ENCODE data around the gene PPP2R5C. TPM values are rescaled to one million over a fixed set of nuclear protein-coding genes. Genes with fewer than 3 reads are reported as not detected.

The PPP2R5C gene
- polyA plus RNA-seq, 3 donors: 61.9 to 72.5 (median 64.0) TPM

- Histone ChIP-seq H3K9me3 (replicated peaks in 1 of 2; ENCODE audit: control insufficient read depth in 1 of 2, insufficient read depth in 1 of 2, low read length in 2 of 2) (no peaks in the 10 kb centered on the region), H3K4me1 (ENCODE audit: control insufficient read depth in 1 of 2, insufficient read depth in 2 of 2, low read length in 2 of 2) (no peaks in the 10 kb centered on the region), H3K79me2 (ENCODE audit: insufficient read depth, low read length) (peaks cover 100% of the 10 kb centered on the region), H3K36me3 (replicated peaks in 1 of 2; ENCODE audit: control insufficient read depth in 1 of 2, insufficient read depth in 2 of 2, low read length in 2 of 2) (peaks cover 15 to 74% of the 10 kb centered on the region in 2 donors), H2AFZ (ENCODE audit: insufficient read depth, low read depth, low read length, poor library complexity, severe bottlenecking) (no peak overlapping the region), H3K9ac (ENCODE audit: insufficient read depth, low read length, poor library complexity, severe bottlenecking) (no peak overlapping the region), H3K4me3 (replicated peaks in 1 of 3; ENCODE audit: low read depth in 2 of 3, low read length in 3 of 3) (no peak overlapping the region), H4K20me1 (ENCODE audit: insufficient read depth, low read length) (peaks cover 86% of the 10 kb centered on the region), H3K4me2 (replicated peaks; ENCODE audit: extremely low read depth, low read length, poor library complexity, severe bottlenecking) (no peak overlapping the region), H3K27me3 (ENCODE audit: control insufficient read depth in 2 of 2, insufficient read depth in 2 of 2, low read length in 2 of 2) (no peaks in the 10 kb centered on the region), H3K27ac (ENCODE audit: low read depth in 1 of 2, low read length in 2 of 2) (peak overlapping the region in 1 of 2 donors; percentile 48)
- peaks cover 50 to 56% of the 10 kb centered on the region in 2 donors for H3K36me3 Mint-ChIP-seq
- WGBS (ENCODE audit: insufficient coverage): 96% methylated on average over 11 of the region's 11 CpGs
- H3K4me3 Mint-ChIP-seq: no peak overlapping the region
- DNase-seq: no peak
- peak overlapping the region in 3 of 7 donors; percentile 7 to 54 (median 35) for H3K27ac Mint-ChIP-seq
- intact Hi-C loops (cut with micrococcal nuclease): loop anchor here in 1 of 2 donors (5.0 kb wide), 1 partner anchor 61 kb away; no protein-coding TSS in a partner anchor
- H3K4me1 Mint-ChIP-seq: peaks cover 4% of the 10 kb centered on the region
- H3K9me3 Mint-ChIP-seq: no peaks in the 10 kb centered on the region
- TF ChIP-seq CTCF (IDR thresholded peaks at IDR 0.05): no peak
- no peaks in the 10 kb centered on the region for H3K27me3 Mint-ChIP-seq (ENCODE audit: low read depth in 3 of 3)
Observed at GRCh38 chr14:101833045-101833444, 71.5 kb downstream of the PPP2R5C start.

GRCh38 chr14:101834397-101834796 lies 72.9 kb downstream of the PPP2R5C start:
- Histone ChIP-seq H3K9ac (ENCODE audit: insufficient read depth, low read length, poor library complexity, severe bottlenecking) (no peak overlapping the region), H3K27ac (ENCODE audit: low read depth in 1 of 2, low read length in 2 of 2) (peak overlapping the region in 1 of 2 donors; percentile 27), H3K27me3 (ENCODE audit: control insufficient read depth in 2 of 2, insufficient read depth in 2 of 2, low read length in 2 of 2) (no peaks in the 10 kb centered on the region), H3K4me1 (ENCODE audit: control insufficient read depth in 1 of 2, insufficient read depth in 2 of 2, low read length in 2 of 2) (no peaks in the 10 kb centered on the region), H3K9me3 (replicated peaks in 1 of 2; ENCODE audit: control insufficient read depth in 1 of 2, insufficient read depth in 1 of 2, low read length in 2 of 2) (no peaks in the 10 kb centered on the region), H3K79me2 (ENCODE audit: insufficient read depth, low read length) (peaks cover 99% of the 10 kb centered on the region), H2AFZ (ENCODE audit: insufficient read depth, low read depth, low read length, poor library complexity, severe bottlenecking) (no peak overlapping the region), H3K4me2 (replicated peaks; ENCODE audit: extremely low read depth, low read length, poor library complexity, severe bottlenecking) (no peak overlapping the region), H3K36me3 (replicated peaks in 1 of 2; ENCODE audit: control insufficient read depth in 1 of 2, insufficient read depth in 2 of 2, low read length in 2 of 2) (peaks cover 17 to 73% of the 10 kb centered on the region in 2 donors), H4K20me1 (ENCODE audit: insufficient read depth, low read length) (peaks cover 94% of the 10 kb centered on the region), H3K4me3 (replicated peaks in 1 of 3; ENCODE audit: low read depth in 2 of 3, low read length in 3 of 3) (no peak overlapping the region)
- intact Hi-C loops (cut with micrococcal nuclease): loop anchor here in 1 of 2 donors (5.0 kb wide), 1 partner anchor 62 kb away; no protein-coding TSS in a partner anchor
- H3K4me3 Mint-ChIP-seq: no peak overlapping the region
- H3K27me3 Mint-ChIP-seq (ENCODE audit: low read depth in 3 of 3): peaks cover 0 to 2% (median 0%) of the 10 kb centered on the region in 3 donors
- 92% methylated on average over 2 of the region's 4 CpGs for WGBS (ENCODE audit: insufficient coverage)
- peaks cover 44 to 58% of the 10 kb centered on the region in 2 donors for H3K36me3 Mint-ChIP-seq
- no peak for TF ChIP-seq CTCF (IDR thresholded peaks at IDR 0.05)
- H3K27ac Mint-ChIP-seq: peak overlapping the region in 4 of 7 donors; percentile 38 to 77 (median 42)
- DNase-seq: no peak
- H3K9me3 Mint-ChIP-seq: no peaks in the 10 kb centered on the region
- no peaks in the 10 kb centered on the region for H3K4me1 Mint-ChIP-seq

All from CD14-positive monocyte (primary cell).